ENCODE data around the gene PEF1. TPM values are rescaled to one million over a fixed set of nuclear protein-coding genes. Genes with fewer than 3 reads are reported as not detected.

Gene PEF1
- total RNA-seq, 1 experiment from 2014 or later, result 33.7 TPM

DNA sequence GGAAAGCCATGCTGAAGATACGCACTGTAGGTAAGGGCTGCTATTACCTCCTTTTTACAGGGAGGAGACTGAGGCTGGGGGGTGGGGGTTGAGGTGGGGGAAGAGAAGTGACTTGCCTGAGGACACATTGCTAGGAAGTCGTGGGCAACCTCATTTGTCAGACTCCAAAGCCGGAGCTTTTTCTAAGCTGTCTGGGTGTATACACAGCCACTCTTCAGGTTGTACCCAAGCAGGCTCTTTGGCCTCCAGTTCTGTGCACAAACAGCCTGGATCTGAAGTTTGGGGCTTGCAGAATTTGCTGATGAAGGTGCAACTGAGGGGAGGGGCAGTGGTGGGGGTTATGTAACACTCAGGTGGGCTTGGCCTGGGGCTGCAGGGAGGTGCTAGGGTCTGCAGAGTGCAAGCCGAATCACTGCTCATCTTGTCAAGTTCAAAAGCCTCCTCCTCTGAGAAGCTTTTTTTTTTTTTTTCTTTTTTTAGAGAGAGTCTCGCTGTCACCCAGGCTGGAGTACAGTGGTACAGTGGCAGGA, 51.5 kb downstream of the PEF1 start:
- H3K27ac Mint-ChIP-seq, result no peak overlapping the region
- no peak overlapping the region for H3K4me3 Mint-ChIP-seq
- H3K27me3 Mint-ChIP-seq (ENCODE audit: low read depth), result peaks cover 18% of the 10 kb centered on the region
- ChIA-PET CTCF (interaction anchor here (0.8 to 0.9 kb wide), 2 partner anchors 30 to 44 kb away, joined by 3 to 4 read pairs; no protein-coding TSS in a partner anchor), POLR2A (no interaction called here)
- ATAC-seq (no peak), DNase-seq (ENCODE audit: low spot score) (no peak)
- H3K4me1 Mint-ChIP-seq, result peaks cover 6% of the 10 kb centered on the region
- no peaks in the 10 kb centered on the region for H3K9me3 Mint-ChIP-seq
- no peaks in the 10 kb centered on the region for H3K36me3 Mint-ChIP-seq
- no peak for TF ChIP-seq PRRX2 (CRISPR knock-in tag; IDR thresholded peaks at IDR 0.05)
- no peak for TF ChIP-seq ZNF232 (CRISPR knock-in tag; IDR thresholded peaks at IDR 0.05)
- TF ChIP-seq NFATC4 (CRISPR knock-in tag; IDR thresholded peaks at IDR 0.05), result no peak
- TF ChIP-seq OVOL2 (CRISPR knock-in tag; IDR thresholded peaks at IDR 0.05; ENCODE audit: borderline replicate concordance), result no peak

DNA sequence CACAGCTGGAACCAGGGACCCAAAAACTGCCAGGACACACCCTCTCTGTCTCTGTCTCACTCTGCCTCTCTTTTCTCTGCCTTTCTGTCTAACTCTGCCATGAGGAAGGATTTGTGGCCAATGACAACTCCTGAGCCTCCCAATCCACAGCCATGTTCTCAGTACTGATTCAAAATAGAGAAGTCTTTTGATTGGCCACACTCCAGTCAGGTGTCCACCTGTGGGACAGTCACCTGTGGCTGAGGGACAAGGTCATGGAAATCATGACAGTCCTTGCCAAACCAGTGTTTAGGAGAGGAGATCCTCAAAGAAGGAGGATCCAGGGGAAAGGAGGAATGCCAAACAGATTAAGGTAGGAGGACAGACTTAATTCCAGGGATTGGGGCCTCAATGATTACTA, 52.5 kb downstream of the PEF1 start:
- no peaks in the 10 kb centered on the region for H3K36me3 Mint-ChIP-seq
- ChIA-PET CTCF (interaction anchor here (1.0 to 2.0 kb wide), 6 partner anchors 14 to 48 kb away, joined by 3 to 10 read pairs (median 4); no protein-coding TSS in a partner anchor), POLR2A (no interaction called here)
- peaks cover 13% of the 10 kb centered on the region for H3K4me1 Mint-ChIP-seq
- no peak overlapping the region for H3K27ac Mint-ChIP-seq
- ATAC-seq, result no peak
- TF ChIP-seq E2F4 (CRISPR knock-in tag; IDR thresholded peaks at IDR 0.05; ENCODE audit: borderline replicate concordance, low read depth), result no peak
- no peak for TF ChIP-seq IRF1 (CRISPR knock-in tag; IDR thresholded peaks at IDR 0.05)
- no peak overlapping the region for H3K4me3 Mint-ChIP-seq
- no peak for DNase-seq (ENCODE audit: low spot score)
- H3K27me3 Mint-ChIP-seq (ENCODE audit: low read depth), result peaks cover 23% of the 10 kb centered on the region
- no peaks in the 10 kb centered on the region for H3K9me3 Mint-ChIP-seq

- Mint-ChIP-seq H3K4me1 (peaks cover 13% of the 10 kb centered on the region), H3K27me3 (ENCODE audit: low read depth) (peaks cover 23% of the 10 kb centered on the region), H3K27ac (no peak overlapping the region), H3K36me3 (no peaks in the 10 kb centered on the region), H3K4me3 (no peak overlapping the region), H3K9me3 (no peaks in the 10 kb centered on the region)
- TF ChIP-seq, protein P1, sequence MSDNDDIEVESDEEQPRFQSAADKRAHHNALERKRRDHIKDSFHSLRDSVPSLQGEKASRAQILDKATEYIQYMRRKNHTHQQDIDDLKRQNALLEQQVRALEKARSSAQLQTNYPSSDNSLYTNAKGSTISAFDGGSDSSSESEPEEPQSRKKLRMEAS (CRISPR knock-in tag; IDR thresholded peaks at IDR 0.05), result no peak
- TF ChIP-seq FOXJ3 (CRISPR knock-in tag; IDR thresholded peaks at IDR 0.05; ENCODE audit: borderline replicate concordance), result no peak
- no peak for TF ChIP-seq PRDM15 (CRISPR knock-in tag; IDR thresholded peaks at IDR 0.05)
- TF ChIP-seq, protein P2, sequence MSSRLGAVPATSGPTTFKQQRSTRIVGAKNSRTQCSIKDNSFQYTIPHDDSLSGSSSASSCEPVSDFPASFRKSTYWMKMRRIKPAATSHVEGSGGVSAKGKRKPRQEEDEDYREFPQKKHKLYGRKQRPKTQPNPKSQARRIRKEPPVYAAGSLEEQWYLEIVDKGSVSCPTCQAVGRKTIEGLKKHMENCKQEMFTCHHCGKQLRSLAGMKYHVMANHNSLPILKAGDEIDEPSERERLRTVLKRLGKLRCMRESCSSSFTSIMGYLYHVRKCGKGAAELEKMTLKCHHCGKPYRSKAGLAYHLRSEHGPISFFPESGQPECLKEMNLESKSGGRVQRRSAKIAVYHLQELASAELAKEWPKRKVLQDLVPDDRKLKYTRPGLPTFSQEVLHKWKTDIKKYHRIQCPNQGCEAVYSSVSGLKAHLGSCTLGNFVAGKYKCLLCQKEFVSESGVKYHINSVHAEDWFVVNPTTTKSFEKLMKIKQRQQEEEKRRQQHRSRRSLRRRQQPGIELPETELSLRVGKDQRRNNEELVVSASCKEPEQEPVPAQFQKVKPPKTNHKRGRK (CRISPR knock-in tag; IDR thresholded peaks at IDR 0.05; ENCODE audit: borderline replicate concordance), result no peak
- TF ChIP-seq NR1H2 (CRISPR knock-in tag; IDR thresholded peaks at IDR 0.05), result no peak
- no peak for TF ChIP-seq ZNF121 (CRISPR knock-in tag; IDR thresholded peaks at IDR 0.05)
- TF ChIP-seq ZBTB43 (CRISPR knock-in tag; IDR thresholded peaks at IDR 0.05), result no peak
- no peak for TF ChIP-seq TCF7 (CRISPR knock-in tag; IDR thresholded peaks at IDR 0.05; ENCODE audit: low read depth)
- TF ChIP-seq HMGA2 (CRISPR knock-in tag; IDR thresholded peaks at IDR 0.05), result no peak
- TF ChIP-seq FOXK1 (CRISPR knock-in tag; IDR thresholded peaks at IDR 0.05), result no peak
- CTCF ChIA-PET, result interaction anchor here (0.6 to 2.0 kb wide), 9 partner anchors 14 to 197 kb away, joined by 3 to 10 read pairs (median 3); no protein-coding TSS in a partner anchor
- POLR2A ChIA-PET, result no interaction called here
- DNase-seq (ENCODE audit: low spot score) (no peak), ATAC-seq (no peak)
Measured at GRCh38 chr1:31591425-31592093, 53.1 kb downstream of the PEF1 start.

Data from WTC11 (cell line).